Calu3 (cell line): ENCODE measurements around the gene GMDS. TPM values are rescaled to one million over a fixed set of nuclear protein-coding genes. Genes with fewer than 3 reads are reported as not detected.

Experiments used
- BruUV-seq: library from RNA; stranded (reverse); fragments of 400-500 nt; replicated peaks from 2 replicates; lab custom pipeline; 2021; lab: Mats Ljungman, UMichigan
- CTCF ChIA-PET: fragments of 300-600 bp; sonication (Branson Sonifier 250); formaldehyde crosslinking; loops from one replicate; lab custom pipeline; 2022; ENCODE audit warnings: antibody characterized with exemption; lab: Charles Lee
- DNase-seq: peaks from one replicate; pipeline ENCODE4 v3.0.0; 2022
- H3K27ac Mint-ChIP-seq: one replicate; pipeline ENCODE4 v1.8.0; 2022; ENCODE audit warnings: mixed read lengths; ENCODE audit not compliant: unreplicated experiment
- H3K27me3 Mint-ChIP-seq: one replicate; pipeline ENCODE4 v1.8.0; 2022; ENCODE audit warnings: mixed read lengths; ENCODE audit not compliant: unreplicated experiment
- H3K36me3 Mint-ChIP-seq: one replicate; pipeline ENCODE4 v1.8.0; 2022; ENCODE audit warnings: mild to moderate bottlenecking, moderate library complexity, mixed read lengths; ENCODE audit not compliant: insufficient read depth, unreplicated experiment
- H3K4me1 Mint-ChIP-seq: one replicate; pipeline ENCODE4 v1.8.0; 2022; ENCODE audit warnings: mild to moderate bottlenecking, low read depth, mixed read lengths; ENCODE audit not compliant: unreplicated experiment
- H3K4me3 Mint-ChIP-seq: one replicate; pipeline ENCODE4 v1.8.0; 2022; ENCODE audit warnings: mild to moderate bottlenecking, low read depth, moderate library complexity, mixed read lengths; ENCODE audit not compliant: unreplicated experiment
- H3K9me3 Mint-ChIP-seq: one replicate; pipeline ENCODE4 v1.8.0; 2022; ENCODE audit warnings: low read depth, mixed read lengths; ENCODE audit not compliant: unreplicated experiment
- CTCF ChIP-seq: fragments of 200-600 bp; IDR thresholded peaks from one replicate; pipeline ENCODE4 v1.8.0; 2022; ENCODE audit warnings: antibody characterized with exemption; ENCODE audit not compliant: unreplicated experiment
- intact Hi-C: fragments of 100-400 bp; cut with micrococcal nuclease; formaldehyde crosslinking; loops from one replicate; pipeline ENCODE4 v1.10.0; 2022; ENCODE audit not compliant: unreplicated experiment
- total RNA-seq: library from RNA; stranded (reverse); gene quantifications from 2 replicates; pipeline ENCODE4 v1.2.3, GENCODE V29; 2022

GMDS gene
- total RNA-seq, 1 experiment from 2014 or later, result 58.2 TPM

DNA sequence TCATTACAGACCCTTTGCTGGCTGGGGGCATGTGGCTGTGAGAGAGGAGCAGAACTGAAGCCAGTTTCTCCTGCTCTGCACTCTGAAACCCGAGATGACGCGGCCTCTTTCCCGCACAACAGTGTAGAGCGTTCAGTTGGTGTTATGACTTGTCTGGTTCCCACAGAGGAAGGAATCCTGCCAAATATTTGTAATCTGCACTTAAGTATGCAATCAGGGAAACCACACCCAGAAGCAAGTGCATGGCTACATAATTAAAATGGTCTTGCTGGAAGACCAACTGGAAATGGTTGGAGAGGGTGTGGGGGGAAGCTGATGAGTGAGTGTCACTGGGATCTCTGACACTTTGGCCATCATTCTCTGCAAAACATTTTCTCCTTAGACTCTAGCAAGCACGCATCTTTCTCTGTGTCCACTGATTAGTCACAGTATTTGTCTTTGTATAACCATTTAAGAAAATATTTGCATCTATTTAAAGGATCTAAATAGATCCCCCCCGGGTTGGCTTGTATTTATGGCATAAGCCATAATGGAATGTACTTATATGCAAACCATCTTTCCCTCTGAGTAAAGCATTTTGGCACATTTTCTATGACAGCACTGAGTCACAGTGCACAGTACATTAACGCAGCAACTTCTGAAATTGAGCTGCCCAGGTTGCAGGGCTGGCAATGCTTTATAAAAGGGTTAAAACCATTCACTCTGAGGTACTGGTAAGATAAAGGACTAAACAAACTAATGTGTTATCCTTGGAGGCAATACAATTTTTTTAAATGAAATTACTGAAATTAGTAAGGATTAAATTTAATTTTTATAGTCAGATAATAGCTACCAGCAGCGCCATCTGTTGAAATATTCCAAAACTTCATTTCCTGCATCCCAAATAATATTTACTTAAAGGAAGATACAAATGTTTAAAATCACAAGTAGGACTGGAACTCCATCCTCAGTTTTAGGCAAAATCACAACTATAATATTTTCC is 559.0 kb downstream of the GMDS start:
- DNase-seq, result peak; percentile 42
- intact Hi-C loops, result loop anchor here (5.0 kb wide), 2 partner anchors 44 to 74 kb away; no protein-coding TSS in a partner anchor
- Mint-ChIP-seq H3K4me3 (no peak overlapping the region), H3K27me3 (no peaks in the 10 kb centered on the region), H3K4me1 (peaks cover 46% of the 10 kb centered on the region), H3K9me3 (no peaks in the 10 kb centered on the region), H3K27ac (peak overlapping the region; percentile 44), H3K36me3 (no peaks in the 10 kb centered on the region)
- CTCF ChIA-PET, result interaction anchor here (0.6 to 1.1 kb wide), 4 partner anchors 49 to 88 kb away, joined by 3 to 4 read pairs (median 3); no protein-coding TSS in a partner anchor
- no peak for TF ChIP-seq CTCF
- BruUV-seq, result no TSS peak

GRCh38 chr6:1679688-1680068 is 565.7 kb downstream of the GMDS start:
- DNase-seq, result peak; percentile 11
- CTCF ChIA-PET, result interaction anchor here (1.0 kb wide), 1 partner anchor 92 kb away, joined by 3 read pairs; no protein-coding TSS in a partner anchor

GRCh38 chr6:1679031-1679687 is 566.2 kb downstream of the GMDS start:
- CTCF ChIA-PET, result interaction anchor here (1.0 kb wide), 1 partner anchor 92 kb away, joined by 3 read pairs; no protein-coding TSS in a partner anchor
- Mint-ChIP-seq H3K4me1 (peaks cover 34% of the 10 kb centered on the region), H3K36me3 (no peaks in the 10 kb centered on the region), H3K9me3 (no peaks in the 10 kb centered on the region), H3K27me3 (no peaks in the 10 kb centered on the region), H3K4me3 (no peak overlapping the region), H3K27ac (peak overlapping the region; percentile 70)
- intact Hi-C loops, result no loop called here
- no TSS peak for BruUV-seq
- DNase-seq, result no peak
- TF ChIP-seq CTCF, result no peak

More at GRCh38 chr6:1679688-1680068, 565.7 kb downstream of the GMDS start:
- no TSS peak for BruUV-seq
- Mint-ChIP-seq H3K4me3 (no peak overlapping the region), H3K27ac (peak overlapping the region; percentile 70), H3K36me3 (no peaks in the 10 kb centered on the region), H3K9me3 (no peaks in the 10 kb centered on the region), H3K4me1 (peaks cover 39% of the 10 kb centered on the region), H3K27me3 (no peaks in the 10 kb centered on the region)
- TF ChIP-seq CTCF, result no peak
- intact Hi-C loops, result no loop called here

GRCh38 chr6:1678201-1678600 is 567.2 kb downstream of the GMDS start:
- intact Hi-C loops, result no loop called here
- CTCF ChIA-PET, result interaction anchor here (1.0 kb wide), 1 partner anchor 84 kb away, joined by 5 read pairs; no protein-coding TSS in a partner anchor
- no peak overlapping the region for H3K27ac Mint-ChIP-seq

More at GRCh38 chr6:1678201-1678600, 567.2 kb downstream of the GMDS start:
- no peaks in the 10 kb centered on the region for H3K27me3 Mint-ChIP-seq
- peak; percentile 24 for DNase-seq
- no peaks in the 10 kb centered on the region for H3K36me3 Mint-ChIP-seq
- no TSS peak for BruUV-seq
- no peak for TF ChIP-seq CTCF
- H3K9me3 Mint-ChIP-seq, result peaks cover 2% of the 10 kb centered on the region
- peak overlapping the region; percentile 16 for H3K4me3 Mint-ChIP-seq
- peaks cover 32% of the 10 kb centered on the region for H3K4me1 Mint-ChIP-seq
